Mucosa of descending colon (tissue), 3 donors: ENCODE results near the gene ZSWIM8. TPM values are rescaled to one million over a fixed set of nuclear protein-coding genes. Genes with fewer than 3 reads are reported as not detected.
"Not testable (repeated sequence)": the region's sequence is repeated elsewhere in the genome, so short reads cannot be mapped to it uniquely, and the experiment has no call there.

Source experiments
- ATAC-seq: fragments of 200-7000 bp; cut with Tn5 transposase; one replicate; pipeline ENCODE4 v1.9.1; 2020; ENCODE audit warnings: mild to moderate bottlenecking, moderate library complexity
- DNase-seq, 3 donors: peaks; one replicate each; pipeline ENCODE4 v3.0.0-alpha.2; 2020
- H3K36me3 ChIP-seq: fragments of 200-600 bp; one replicate; pipeline ENCODE4 v1.8.0; 2021; ENCODE audit warnings: low read depth, mild to moderate bottlenecking
- H3K4me1 ChIP-seq: fragments of 200-600 bp; one replicate; pipeline ENCODE4 v1.8.0; 2021; ENCODE audit warnings: low read depth, mild to moderate bottlenecking
- H3K4me3 ChIP-seq: fragments of 200-600 bp; one replicate; pipeline ENCODE4 v1.8.0; 2021; ENCODE audit warnings: mild to moderate bottlenecking
- H3K9me3 ChIP-seq: fragments of 200-600 bp; one replicate; pipeline ENCODE4 v1.8.0; 2021; ENCODE audit warnings: mild to moderate bottlenecking
- CTCF ChIP-seq: fragments of 200-600 bp; IDR thresholded peaks from one replicate; pipeline ENCODE4 v1.8.0; 2022; ENCODE audit warnings: antibody characterized with exemption, mild to moderate bottlenecking
- intact Hi-C, 2 donors: fragments of 100-400 bp; cut with DNase I in 1 of 2; cut with micrococcal nuclease in 1 of 2; formaldehyde crosslinking; loops; one replicate each; pipeline versions ENCODE4 v1.11.0 to v1.11.1; 2022; cut with DNase I, micrococcal nuclease
- total RNA-seq, 3 donors: library from RNA; stranded (reverse); fragmentation: NEBNext Ultra II Directional in 2 of 3; extraction: Animal tissue kit (Norgen Biotek cat#: 25700) in 2 of 3; gene quantifications; one replicate each; pipeline versions ENCODE4 v1.2.1 to v1.2.4, GENCODE V29; 2021 to 2023
- donor health status: DM: no; HTN: no; CAD: no; lungs with moderate emphysema.
- donor health status: DM: no; HTN: no; CAD: no.
- donor health status: DM: no; HTN: yes; CAD: no.

The ZSWIM8 gene
- total RNA-seq, 3 donors from 2014 or later, result 72.5 to 119 (median 90.1) TPM

DNA sequence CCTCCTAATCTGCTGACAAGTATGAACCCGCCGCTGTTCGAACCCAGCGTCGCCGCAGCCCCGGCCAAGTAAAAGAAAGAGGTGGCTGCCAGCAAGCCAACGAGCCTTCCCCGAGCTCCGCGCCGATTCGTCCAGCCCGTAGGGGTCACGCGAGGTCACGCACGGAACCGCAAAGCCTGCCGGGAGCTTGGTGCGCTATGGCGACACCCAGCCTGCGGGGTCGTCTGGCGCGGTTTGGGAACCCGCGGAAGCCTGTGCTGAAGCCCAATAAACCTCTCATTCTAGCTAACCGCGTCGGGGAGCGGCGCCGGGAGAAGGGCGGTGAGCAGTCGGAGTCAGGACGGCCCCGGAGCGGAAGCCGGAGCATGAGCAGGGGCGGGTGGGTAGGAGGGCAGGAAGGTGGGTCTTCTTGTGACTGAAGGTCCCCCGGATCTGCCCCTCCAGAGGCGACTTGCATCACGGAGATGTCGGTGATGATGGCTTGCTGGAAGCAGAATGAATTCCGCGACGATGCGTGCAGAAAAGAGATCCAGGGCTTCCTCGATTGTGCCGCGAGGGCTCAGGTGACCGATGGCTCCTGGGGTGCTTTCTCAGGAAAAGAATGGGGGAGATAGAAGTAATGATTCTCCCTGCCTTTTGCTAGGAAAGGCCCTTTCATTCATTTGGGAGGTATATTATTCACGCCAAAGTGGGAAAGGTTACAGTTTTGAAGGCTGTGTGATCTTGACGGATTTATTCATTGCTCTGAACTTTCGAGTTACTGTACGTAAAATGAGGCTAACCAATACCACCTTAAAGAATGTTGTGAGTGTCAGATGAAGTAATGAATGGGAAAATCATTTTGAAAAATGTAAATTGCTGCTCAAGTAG is 3.3 kb upstream of the ZSWIM8 start, which contains the start of gene CHCHD1:
TSS of gene CHCHD1 (plus strand) at position 170 of the 870 bp plus-strand sequence. CDS start at position 198, 28 bp downstream.
- TF ChIP-seq CTCF, result no peak
- DNase-seq (peak; percentile 95 to 96 (median 95)), ATAC-seq (peak; percentile 82)
- H3K4me3 ChIP-seq, result peak within 1 kb of the TSS; percentile 95
- intact Hi-C loops, result no loop called here
- peaks cover 4% of the 10 kb centered on the region for H3K36me3 ChIP-seq
- no peaks in the 10 kb centered on the region for H3K9me3 ChIP-seq
- H3K4me1 ChIP-seq, result peaks cover 40% of the 10 kb centered on the region

DNA sequence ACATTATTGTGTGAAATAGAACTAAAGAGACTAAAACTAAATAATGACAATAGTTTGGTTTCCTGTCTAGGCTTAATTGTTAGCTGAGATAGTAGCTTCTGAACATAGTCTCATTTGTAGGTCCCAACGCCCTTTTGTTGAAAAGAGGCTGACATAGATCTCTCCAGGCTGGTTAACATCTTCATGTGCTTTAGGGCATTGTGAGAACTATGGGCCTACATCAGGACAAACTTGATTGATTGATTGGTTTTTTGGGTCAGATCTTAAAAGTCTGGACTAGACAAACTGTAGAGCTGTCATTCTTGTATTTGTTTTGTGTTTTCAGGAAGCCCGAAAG is 2.7 kb upstream of the ZSWIM8 start:
- Histone ChIP-seq H3K9me3 (no peaks in the 10 kb centered on the region), H3K4me1 (peaks cover 44% of the 10 kb centered on the region), H3K36me3 (peaks cover 4% of the 10 kb centered on the region), H3K4me3 (no peak overlapping the region)
- no peak for TF ChIP-seq CTCF
- DNase-seq (no peak), ATAC-seq (no peak)
- intact Hi-C loops, result no loop called here

- ATAC-seq (peak; percentile 35), DNase-seq (peak; percentile 71 to 75 (median 73))
- TF ChIP-seq CTCF, result no peak
- Histone ChIP-seq H3K36me3 (peaks cover 13% of the 10 kb centered on the region), H3K4me3 (peak overlapping the region; percentile 78), H3K4me1 (peaks cover 34% of the 10 kb centered on the region), H3K9me3 (no peaks in the 10 kb centered on the region)
- intact Hi-C loops, result no loop called here
Measured at GRCh38 chr10:73785721-73786511, 510 bp downstream of the ZSWIM8 start.

- DNase-seq (no peak), ATAC-seq (no peak)
- intact Hi-C loops, result no loop called here
- no peak for TF ChIP-seq CTCF
- H3K4me3 ChIP-seq, result no peak overlapping the region
- peaks cover 30% of the 10 kb centered on the region for H3K4me1 ChIP-seq
- peaks cover 16% of the 10 kb centered on the region for H3K36me3 ChIP-seq
- no peaks in the 10 kb centered on the region for H3K9me3 ChIP-seq
Measured at GRCh38 chr10:73786512-73786885, 1.1 kb downstream of the ZSWIM8 start.

GRCh38 chr10:73787031-73787800 is 1.8 kb downstream of the ZSWIM8 start:
- H3K4me1 ChIP-seq, result peaks cover 30% of the 10 kb centered on the region
- intact Hi-C loops, ATAC-seq, H3K4me3 ChIP-seq, H3K9me3 ChIP-seq: not testable (repeated sequence)
- peak in 1 of 3 donors; percentile 28 for DNase-seq
- peaks cover 16% of the 10 kb centered on the region for H3K36me3 ChIP-seq
